ENCODE data around the gene COL4A2. TPM values are rescaled to one million over a fixed set of nuclear protein-coding genes. Genes with fewer than 3 reads are reported as not detected.

The COL4A2 gene
- total RNA-seq, 1 donor from 2014 or later, result 91.2 TPM

- DNase-seq (no peak), ATAC-seq (ENCODE audit: poor library complexity) (no peak)
- intact Hi-C loops (cut with DNase I), result no loop called here
These were observed 247.2 kb downstream of the COL4A2 start for GRCh38 chr13:110554227-110554836.

- ATAC-seq (ENCODE audit: poor library complexity), result no peak
- intact Hi-C loops (cut with DNase I), result loop anchor here (5.0 kb wide), 1 partner anchor 33 kb away; no protein-coding TSS in a partner anchor
- DNase-seq, result no peak
These were observed 247.9 kb downstream of the COL4A2 start for GRCh38 chr13:110554946-110555345.

- intact Hi-C loops (cut with DNase I), result loop anchor here (5.0 kb wide), 1 partner anchor 33 kb away; no protein-coding TSS in a partner anchor
- no peak for ATAC-seq (ENCODE audit: poor library complexity)
These were observed 248.6 kb downstream of the COL4A2 start for GRCh38 chr13:110555601-110556223.

GRCh38 chr13:110556224-110556606, 249.1 kb downstream of the COL4A2 start:
- intact Hi-C loops (cut with DNase I), result loop anchor here (5.0 kb wide), 1 partner anchor 34 kb away; no protein-coding TSS in a partner anchor
- DNase-seq (no peak), ATAC-seq (ENCODE audit: poor library complexity) (no peak)

More at GRCh38 chr13:110555601-110556223, 248.6 kb downstream of the COL4A2 start:
- DNase-seq, result no peak

GRCh38 chr13:110557082-110557481, 250.0 kb downstream of the COL4A2 start:
- ATAC-seq (ENCODE audit: poor library complexity), result no peak
- no peak for DNase-seq
- intact Hi-C loops (cut with DNase I), result loop anchor here (5.0 kb wide), 1 partner anchor 35 kb away; no protein-coding TSS in a partner anchor

DNA sequence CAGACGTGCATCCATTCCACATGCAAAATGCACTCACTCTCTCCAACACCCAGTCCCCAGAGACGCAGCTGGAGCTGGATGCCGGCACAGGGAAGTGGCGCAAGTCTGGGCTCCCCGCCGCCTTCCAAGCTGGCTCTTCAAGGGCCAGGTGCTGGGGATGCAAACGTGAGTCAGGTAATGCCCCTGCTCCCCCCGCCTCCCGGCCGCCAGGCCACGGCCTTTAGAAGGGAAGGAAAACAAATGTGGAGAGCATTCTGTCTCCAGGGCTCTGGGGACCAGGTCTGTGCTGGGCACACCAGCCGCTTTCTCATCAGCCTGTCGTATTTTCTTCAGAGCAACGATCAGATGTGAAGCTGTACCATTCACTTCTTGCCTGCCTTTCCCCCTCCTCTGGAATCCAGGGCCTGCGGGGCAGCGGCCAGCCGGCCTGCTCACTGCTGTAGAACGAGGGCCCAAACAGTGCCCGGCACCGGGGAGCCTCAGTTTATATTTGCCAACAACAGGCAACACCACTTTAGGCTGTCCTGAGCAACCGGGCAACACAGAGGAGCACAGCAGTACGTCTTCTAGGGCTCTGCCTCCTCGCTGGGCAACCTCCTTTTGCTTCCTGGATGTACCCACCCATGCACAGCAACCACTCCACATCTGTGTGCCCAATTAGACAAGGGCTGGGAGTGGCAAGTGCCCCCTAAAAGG, 250.7 kb downstream of the COL4A2 start:
- intact Hi-C loops (cut with DNase I), result loop anchor here (5.0 kb wide), 1 partner anchor 35 kb away; no protein-coding TSS in a partner anchor
- ATAC-seq (ENCODE audit: poor library complexity), result no peak
- DNase-seq, result no peak

- DNase-seq (peak; percentile 73), ATAC-seq (ENCODE audit: poor library complexity) (peak; percentile 45)
- intact Hi-C loops (cut with DNase I), result loop anchor here (5.0 kb wide), 1 partner anchor 37 kb away; no protein-coding TSS in a partner anchor
These were observed 252.4 kb downstream of the COL4A2 start for GRCh38 chr13:110559429-110559943.

DNA sequence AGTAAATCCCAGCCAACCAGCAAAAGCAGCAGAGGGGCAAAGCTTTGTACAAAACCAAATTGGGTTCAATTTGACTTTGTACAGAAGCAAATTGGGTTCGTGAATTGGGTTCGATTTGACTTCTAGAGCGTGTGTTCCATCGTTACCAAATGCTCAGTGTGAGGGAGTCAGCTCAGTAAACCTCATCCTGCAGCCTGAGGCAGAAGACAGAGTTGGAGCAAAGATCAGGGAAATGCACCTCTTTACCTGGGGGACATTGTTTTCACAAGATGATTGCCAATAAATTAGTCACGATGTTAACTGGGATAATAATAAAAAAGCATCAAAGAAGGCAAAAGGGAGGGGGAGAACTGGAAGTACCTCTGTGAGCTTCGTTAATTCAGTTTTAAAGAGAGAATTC, 252.9 kb downstream of the COL4A2 start:
- ATAC-seq (ENCODE audit: poor library complexity), result no peak
- DNase-seq, result no peak
- intact Hi-C loops (cut with DNase I), result loop anchor here (5.0 to 10.0 kb wide), 2 partner anchors 38 to 55 kb away; no protein-coding TSS in a partner anchor

GRCh38 chr13:110560601-110561343, 253.7 kb downstream of the COL4A2 start:
- intact Hi-C loops (cut with DNase I), result loop anchor here (10.0 kb wide), 1 partner anchor 56 kb away; no protein-coding TSS in a partner anchor
- DNase-seq, result no peak
- ATAC-seq (ENCODE audit: poor library complexity), result peak; percentile 59

DNA sequence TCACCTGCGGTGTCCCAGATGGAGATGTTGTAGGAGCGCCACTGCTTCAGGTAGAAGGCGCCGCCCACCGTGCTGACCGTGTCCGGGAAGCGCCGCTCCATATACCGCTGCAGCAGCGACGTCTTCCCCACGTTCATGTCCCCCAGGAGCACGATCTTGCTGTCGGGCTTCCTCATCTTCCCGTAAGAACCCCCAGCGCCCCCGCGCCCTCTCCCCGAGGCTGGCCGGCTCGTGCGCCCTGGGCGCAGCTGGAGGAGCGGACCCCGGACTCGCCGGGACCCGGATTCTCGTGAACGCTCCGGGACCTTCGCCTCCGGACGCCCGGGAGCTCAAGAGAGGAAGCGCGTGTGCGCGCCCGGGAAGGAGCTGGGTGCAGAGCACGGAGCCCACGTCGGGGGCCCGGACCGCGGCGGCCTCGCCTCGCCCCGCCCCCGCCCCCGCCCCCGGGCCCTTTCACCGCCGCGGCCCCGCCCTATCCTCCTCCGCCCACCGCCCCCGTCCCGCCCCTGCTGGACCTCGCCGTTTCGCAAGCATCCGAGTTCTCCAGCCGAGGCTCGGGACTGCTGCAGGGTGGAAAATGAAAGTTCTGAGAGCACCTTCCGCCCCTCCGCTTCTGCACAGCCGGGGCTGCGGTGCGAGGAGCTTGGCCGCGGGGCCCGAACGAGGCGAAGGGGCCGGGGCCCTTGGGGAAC, 254.4 kb downstream of the COL4A2 start, which contains the start of gene RAB20:
Gene RAB20, minus strand, starts transcription at position 379 of the 692 bp plus-strand sequence. Its CDS starts 203 bp downstream, at position 176.
- intact Hi-C loops (cut with DNase I), result loop anchor here (10.0 kb wide), 1 partner anchor 57 kb away; no protein-coding TSS in a partner anchor
- peak; percentile 92 for DNase-seq
- peak; percentile 83 for ATAC-seq (ENCODE audit: poor library complexity)

GRCh38 chr13:110562036-110562597, 255.0 kb downstream of the COL4A2 start:
- intact Hi-C loops (cut with DNase I), result loop anchor here (10.0 kb wide), 1 partner anchor 57 kb away; no protein-coding TSS in a partner anchor
- DNase-seq (no peak), ATAC-seq (ENCODE audit: poor library complexity) (no peak)

Small RNAs within 50 kb of the gene (microRNA-seq; reads per million reads assigned to microRNA genes)
- gene MIR8073, result not detected

Other genes with a start within 250 kb of the COL4A2 start
- gene COL4A1, start 127 bp upstream of the COL4A2 start, total RNA-seq, result 107 TPM

Measured in Right ventricle myocardium superior (tissue), 1 donor.